Central memory CD8-positive, alpha-beta T cell (primary cell): Measurements from ENCODE around the gene C22orf42.
"Not testable (repeated sequence)": the region's sequence is repeated elsewhere in the genome, so short reads cannot be mapped to it uniquely, and the experiment has no call there.

Source experiments
- ATAC-seq: fragments of 150-1000 bp; cut with Tn5 transposase; replicated peaks from 2 replicates; pipeline ENCODE4 v1.10.0; 2022; ENCODE audit warnings: mild to moderate bottlenecking, moderate FRiP score, moderate number of reproducible peaks; ENCODE audit not compliant: poor library complexity, severe bottlenecking; ENCODE audit errors: extremely low read depth
- DNase-seq, 2 donors: peaks; one replicate each; pipeline ENCODE4 v3.0.0; 2021; ENCODE audit warnings: low spot score in 2 of 2
- H3K27ac Mint-ChIP-seq: one replicate; pipeline ENCODE4 v1.8.0; 2022; ENCODE audit warnings: low read depth, mild to moderate bottlenecking, moderate library complexity, mixed read lengths
- H3K27me3 Mint-ChIP-seq: one replicate; pipeline ENCODE4 v1.8.0; 2022; ENCODE audit warnings: mixed read lengths
- H3K36me3 Mint-ChIP-seq: one replicate; pipeline ENCODE4 v1.8.0; 2022; ENCODE audit warnings: mild to moderate bottlenecking, moderate library complexity, mixed read lengths; ENCODE audit not compliant: insufficient read depth
- H3K4me1 Mint-ChIP-seq: one replicate; pipeline ENCODE4 v1.8.0; 2022; ENCODE audit warnings: mixed read lengths
- H3K4me3 Mint-ChIP-seq: one replicate; pipeline ENCODE4 v1.8.0; 2022; ENCODE audit warnings: mild to moderate bottlenecking, moderate library complexity, mixed read lengths
- H3K9me3 Mint-ChIP-seq: one replicate; pipeline ENCODE4 v1.8.0; 2022; ENCODE audit warnings: mixed read lengths

C22orf42 gene

DNA sequence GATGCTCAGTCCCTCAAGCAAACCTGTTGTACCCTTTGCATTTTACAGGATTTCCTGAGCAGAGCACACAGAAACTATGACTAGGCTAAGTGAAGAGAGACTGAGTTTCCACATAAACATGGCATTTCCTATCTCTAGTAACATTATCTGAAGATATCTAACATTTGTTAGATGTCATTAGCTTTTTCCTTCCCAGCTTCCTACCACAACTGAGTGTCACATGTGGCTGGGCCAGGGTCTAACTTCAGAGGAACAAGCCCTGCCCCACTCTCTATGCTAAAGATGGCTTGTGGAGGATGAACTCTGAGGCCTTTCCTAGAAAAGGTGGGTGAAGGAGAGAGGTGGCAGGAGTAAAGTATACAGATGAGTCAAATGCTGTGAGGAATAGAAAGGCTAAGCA, 16.5 kb downstream of the C22orf42 start:
- H3K4me3 Mint-ChIP-seq = no peak overlapping the region
- H3K27ac Mint-ChIP-seq = peak overlapping the region; percentile 45
- ATAC-seq (no peak), DNase-seq (no peak)
- peaks cover 9% of the 10 kb centered on the region for H3K36me3 Mint-ChIP-seq
- H3K4me1 Mint-ChIP-seq = peaks cover 20% of the 10 kb centered on the region
- no peaks in the 10 kb centered on the region for H3K27me3 Mint-ChIP-seq
- peaks cover 4% of the 10 kb centered on the region for H3K9me3 Mint-ChIP-seq

DNA sequence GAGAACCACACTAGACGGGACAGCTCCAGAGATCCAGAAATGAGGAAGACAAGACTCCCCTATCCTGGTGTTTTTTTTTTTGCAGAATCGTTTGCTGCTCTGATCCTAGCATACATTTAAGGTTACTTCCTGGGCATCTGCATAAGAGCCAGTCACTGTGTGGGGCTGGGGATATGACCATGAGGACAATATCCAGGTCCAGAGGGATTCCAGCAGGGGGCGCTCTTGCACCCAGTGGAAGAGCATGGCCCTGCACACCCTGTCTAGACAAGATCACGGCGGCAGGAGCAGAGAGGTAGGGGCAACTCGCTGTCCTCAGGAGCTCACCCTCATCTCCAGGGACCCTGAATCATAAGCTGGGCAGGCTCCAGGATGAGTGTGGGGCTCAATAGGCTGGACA, 18.4 kb downstream of the C22orf42 start:
- Mint-ChIP-seq H3K36me3 (peaks cover 11% of the 10 kb centered on the region), H3K4me1 (peaks cover 24% of the 10 kb centered on the region)
- H3K27ac Mint-ChIP-seq, DNase-seq, ATAC-seq, H3K9me3 Mint-ChIP-seq, H3K4me3 Mint-ChIP-seq, H3K27me3 Mint-ChIP-seq: not testable (repeated sequence)

DNA sequence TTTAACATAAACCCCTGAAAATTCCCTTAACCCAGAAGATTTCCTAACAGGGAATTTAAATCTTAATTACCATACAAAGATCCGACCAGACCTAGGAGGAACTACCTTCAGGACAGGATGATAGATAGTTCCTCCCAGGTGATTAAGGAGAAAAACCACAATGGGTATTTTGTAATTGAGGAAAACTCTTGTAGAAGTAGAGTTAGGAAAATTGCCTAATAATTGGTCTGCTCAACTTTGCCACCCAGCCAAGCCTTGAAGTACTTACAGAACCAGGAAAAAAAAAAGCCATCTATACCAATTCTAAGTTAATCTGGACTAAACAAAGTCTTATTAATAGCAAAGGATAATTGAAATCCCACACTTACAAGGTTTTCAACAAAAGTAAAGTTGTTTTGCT, 20.5 kb downstream of the C22orf42 start:
- peaks cover 20% of the 10 kb centered on the region for H3K4me1 Mint-ChIP-seq
- not testable (repeated sequence) for H3K9me3 Mint-ChIP-seq, ATAC-seq, H3K27me3 Mint-ChIP-seq, DNase-seq
- H3K27ac Mint-ChIP-seq = peak overlapping the region; percentile 89
- H3K36me3 Mint-ChIP-seq = peaks cover 11% of the 10 kb centered on the region
- peak overlapping the region; percentile 82 for H3K4me3 Mint-ChIP-seq

DNA sequence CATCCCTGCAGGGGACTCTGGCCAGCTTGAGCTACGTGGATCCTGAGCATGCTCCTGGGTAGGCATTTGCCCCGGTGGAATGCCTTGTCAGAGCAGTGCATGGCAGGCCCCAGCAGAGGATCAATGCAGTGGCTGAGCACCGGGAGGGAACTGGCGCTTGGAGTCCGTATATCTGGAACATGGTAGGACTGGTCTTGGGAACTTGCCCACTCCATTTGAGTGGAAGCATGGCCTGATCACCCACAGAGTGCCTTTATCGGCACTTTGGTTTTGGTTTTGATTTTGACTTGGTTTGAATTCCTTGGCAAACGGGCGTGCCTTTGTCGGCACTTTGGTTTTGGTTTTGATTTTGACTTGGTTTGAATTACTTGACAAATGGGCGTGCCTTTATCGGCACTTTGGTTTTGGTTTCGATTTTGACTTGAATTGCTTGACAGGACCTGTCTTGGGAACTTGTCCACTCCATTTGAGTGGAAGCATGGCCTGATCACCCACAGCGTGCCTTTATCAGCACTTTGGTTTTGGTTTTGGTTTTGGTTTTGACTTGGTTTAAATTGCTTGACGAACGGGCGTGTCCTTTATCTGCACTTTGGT, 21.3 kb downstream of the C22orf42 start:
- DNase-seq (peak in 1 of 2 donors; percentile 48), ATAC-seq (peak; percentile 75)
- not testable (repeated sequence) for H3K9me3 Mint-ChIP-seq, H3K27me3 Mint-ChIP-seq
- Mint-ChIP-seq H3K4me3 (peak overlapping the region; percentile 82), H3K36me3 (peaks cover 11% of the 10 kb centered on the region), H3K27ac (peak overlapping the region; percentile 89), H3K4me1 (peaks cover 17% of the 10 kb centered on the region)

DNA sequence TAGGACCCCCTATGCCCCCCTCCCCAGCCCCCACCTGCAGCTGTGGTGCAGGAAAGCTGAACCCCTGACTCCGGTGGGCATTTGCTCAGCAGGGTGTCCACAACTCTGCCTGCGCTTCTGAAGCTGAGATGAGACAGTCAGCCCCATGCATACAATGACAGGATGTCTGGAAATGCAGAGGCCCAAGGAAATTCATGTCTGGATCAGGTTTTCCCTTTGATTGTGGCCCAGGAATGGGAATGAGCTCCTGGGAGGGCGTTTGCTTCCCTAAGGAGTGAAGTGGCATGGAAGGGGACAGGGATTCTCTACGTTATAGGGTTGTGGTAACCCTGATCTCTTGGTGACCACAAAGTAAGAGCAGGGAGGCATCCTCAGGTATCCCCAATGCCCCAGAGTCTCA, 22.2 kb downstream of the C22orf42 start:
- DNase-seq, H3K27me3 Mint-ChIP-seq, H3K9me3 Mint-ChIP-seq, ATAC-seq, H3K4me3 Mint-ChIP-seq, H3K27ac Mint-ChIP-seq: not testable (repeated sequence)
- peaks cover 11% of the 10 kb centered on the region for H3K36me3 Mint-ChIP-seq
- H3K4me1 Mint-ChIP-seq = peaks cover 14% of the 10 kb centered on the region

DNA sequence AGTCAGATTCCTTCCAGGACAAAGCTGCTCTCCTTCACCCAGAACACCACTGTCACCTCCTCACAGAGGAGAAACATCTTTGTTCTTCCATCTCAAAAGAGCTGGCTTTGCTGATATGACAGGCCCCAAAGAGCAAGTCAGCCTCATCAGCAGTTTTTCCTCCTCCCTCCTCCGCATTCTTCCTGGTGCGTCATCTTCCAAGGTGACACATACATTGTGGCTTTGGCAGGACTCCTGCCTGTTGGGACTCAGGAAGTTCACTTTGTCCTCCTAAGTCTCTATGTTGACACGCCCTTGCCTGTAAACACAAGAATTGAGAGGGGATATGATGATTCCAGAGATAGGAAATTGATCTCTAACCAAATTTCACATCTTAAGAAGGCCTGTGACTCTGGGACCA, 23.1 kb downstream of the C22orf42 start:
- H3K27ac Mint-ChIP-seq, H3K9me3 Mint-ChIP-seq, H3K4me3 Mint-ChIP-seq, DNase-seq, ATAC-seq, H3K27me3 Mint-ChIP-seq: not testable (repeated sequence)
- peaks cover 11% of the 10 kb centered on the region for H3K36me3 Mint-ChIP-seq
- peaks cover 12% of the 10 kb centered on the region for H3K4me1 Mint-ChIP-seq

DNA sequence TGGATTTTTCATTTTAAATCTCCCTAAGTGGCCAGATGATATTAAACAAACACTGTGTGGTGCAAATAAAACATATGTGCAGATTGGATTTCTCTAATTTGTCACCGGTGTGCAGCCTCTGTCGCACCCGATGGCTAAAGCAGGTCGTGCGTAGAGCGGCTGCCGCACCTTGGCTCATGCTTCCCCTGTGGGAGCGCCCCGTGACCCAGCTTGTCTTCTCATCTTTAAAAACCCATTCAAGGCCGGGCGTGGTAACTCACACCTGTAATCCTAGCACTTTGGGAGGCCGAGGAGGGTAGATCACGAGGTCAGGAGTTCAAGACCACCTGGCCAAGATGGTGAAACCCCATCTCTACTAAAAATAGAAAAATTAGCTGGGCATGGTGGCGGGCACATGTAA, 24.3 kb downstream of the C22orf42 start:
- Mint-ChIP-seq H3K4me1 (peaks cover 12% of the 10 kb centered on the region), H3K36me3 (peaks cover 11% of the 10 kb centered on the region)
- not testable (repeated sequence) for H3K27ac Mint-ChIP-seq, ATAC-seq, H3K4me3 Mint-ChIP-seq, H3K27me3 Mint-ChIP-seq, H3K9me3 Mint-ChIP-seq, DNase-seq

DNA sequence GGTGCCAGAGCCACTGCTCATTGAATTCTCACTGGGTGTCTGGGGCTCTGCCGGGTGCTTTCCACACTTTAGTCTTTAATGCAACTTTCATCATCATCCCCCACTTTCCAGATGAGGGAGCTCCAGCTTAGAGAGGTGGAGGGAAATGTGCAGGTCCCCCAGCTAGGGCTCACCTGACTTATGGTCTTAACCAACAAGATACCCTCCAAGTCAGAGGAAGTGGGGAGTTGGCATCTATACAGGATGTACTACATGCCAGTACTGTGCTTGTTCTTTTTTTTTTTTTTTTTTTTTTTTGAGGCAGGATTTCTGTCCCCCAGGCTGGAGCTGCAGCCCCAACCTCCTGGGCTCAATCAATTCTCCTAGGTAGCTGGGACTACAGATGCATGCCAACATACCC, 26.3 kb downstream of the C22orf42 start:
- no peaks in the 10 kb centered on the region for H3K9me3 Mint-ChIP-seq
- ATAC-seq (no peak), DNase-seq (no peak)
- H3K4me1 Mint-ChIP-seq = peaks cover 6% of the 10 kb centered on the region
- H3K4me3 Mint-ChIP-seq = no peak overlapping the region
- peaks cover 3% of the 10 kb centered on the region for H3K36me3 Mint-ChIP-seq
- no peaks in the 10 kb centered on the region for H3K27me3 Mint-ChIP-seq
- no peak overlapping the region for H3K27ac Mint-ChIP-seq

DNA sequence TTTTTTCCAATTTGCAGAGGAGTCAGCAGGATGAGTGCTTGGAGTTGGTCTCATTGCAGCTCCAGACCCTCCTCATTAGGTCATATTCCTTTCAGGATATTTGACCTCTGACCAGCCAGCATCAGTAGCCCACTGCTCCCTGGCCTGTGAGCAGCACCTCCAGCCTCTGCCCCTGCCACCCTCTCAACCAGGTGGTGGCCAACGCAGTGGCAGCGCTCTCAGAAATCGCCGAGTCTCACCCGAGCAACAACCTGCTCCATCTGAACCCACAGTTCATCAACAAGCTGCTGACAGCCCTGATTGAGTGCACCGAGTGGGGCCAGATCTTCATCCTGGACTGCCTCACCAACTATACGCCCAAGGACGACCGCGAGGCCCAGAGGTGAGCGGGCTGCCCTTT, 27.0 kb downstream of the C22orf42 start:
- H3K9me3 Mint-ChIP-seq = no peaks in the 10 kb centered on the region
- H3K27me3 Mint-ChIP-seq = no peaks in the 10 kb centered on the region
- H3K4me1 Mint-ChIP-seq = no peaks in the 10 kb centered on the region
- H3K4me3 Mint-ChIP-seq = no peak overlapping the region
- ATAC-seq = no peak
- no peak overlapping the region for H3K27ac Mint-ChIP-seq
- H3K36me3 Mint-ChIP-seq = no peaks in the 10 kb centered on the region
- DNase-seq = no peak

DNA sequence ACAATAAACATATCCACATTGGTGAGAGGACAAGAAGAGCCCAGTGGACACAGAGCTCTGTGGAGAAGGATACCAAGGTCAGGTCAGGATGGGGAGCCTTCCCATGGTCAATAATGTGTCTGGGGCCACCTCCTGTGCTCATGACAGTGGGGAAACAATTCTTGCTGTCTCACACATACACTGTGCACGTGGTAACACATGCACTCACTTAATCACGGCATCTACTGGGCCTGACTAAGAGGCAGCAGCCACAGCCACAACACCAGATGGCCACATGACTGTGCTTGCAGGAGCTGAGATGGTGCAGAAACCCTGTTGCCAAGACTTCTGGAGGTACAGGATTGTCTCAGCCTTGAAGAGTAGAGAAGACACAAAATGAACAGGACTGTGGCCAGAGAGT, 28.6 kb downstream of the C22orf42 start:
- no peak overlapping the region for H3K27ac Mint-ChIP-seq
- H3K4me3 Mint-ChIP-seq = no peak overlapping the region
- no peaks in the 10 kb centered on the region for H3K9me3 Mint-ChIP-seq
- no peaks in the 10 kb centered on the region for H3K27me3 Mint-ChIP-seq
- no peaks in the 10 kb centered on the region for H3K4me1 Mint-ChIP-seq
- DNase-seq = no peak
- ATAC-seq = no peak
- H3K36me3 Mint-ChIP-seq = no peaks in the 10 kb centered on the region

DNA sequence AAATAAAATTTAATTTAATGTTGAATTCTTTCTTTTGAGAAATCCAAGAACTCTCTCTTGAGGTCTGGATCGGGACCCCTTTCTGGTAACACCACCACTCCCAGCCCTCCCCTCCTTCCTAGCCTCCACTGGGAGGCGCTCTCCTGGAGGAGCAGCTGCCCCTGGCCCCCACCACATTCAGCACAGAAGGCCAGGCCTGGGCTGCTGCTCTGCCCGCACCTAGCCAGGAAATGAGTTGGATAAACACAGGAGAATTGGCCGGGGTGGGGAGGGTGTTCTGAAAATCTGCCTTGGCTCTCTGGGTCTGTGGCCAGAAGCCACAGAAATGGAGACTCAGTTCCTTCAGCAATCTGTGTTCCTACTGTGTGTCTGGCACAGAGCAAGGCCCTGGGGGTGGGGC, 31.2 kb downstream of the C22orf42 start:
- Mint-ChIP-seq H3K36me3 (no peaks in the 10 kb centered on the region), H3K27me3 (no peaks in the 10 kb centered on the region), H3K27ac (no peak overlapping the region), H3K4me1 (no peaks in the 10 kb centered on the region), H3K4me3 (no peak overlapping the region), H3K9me3 (no peaks in the 10 kb centered on the region)
- DNase-seq (no peak), ATAC-seq (no peak)

DNA sequence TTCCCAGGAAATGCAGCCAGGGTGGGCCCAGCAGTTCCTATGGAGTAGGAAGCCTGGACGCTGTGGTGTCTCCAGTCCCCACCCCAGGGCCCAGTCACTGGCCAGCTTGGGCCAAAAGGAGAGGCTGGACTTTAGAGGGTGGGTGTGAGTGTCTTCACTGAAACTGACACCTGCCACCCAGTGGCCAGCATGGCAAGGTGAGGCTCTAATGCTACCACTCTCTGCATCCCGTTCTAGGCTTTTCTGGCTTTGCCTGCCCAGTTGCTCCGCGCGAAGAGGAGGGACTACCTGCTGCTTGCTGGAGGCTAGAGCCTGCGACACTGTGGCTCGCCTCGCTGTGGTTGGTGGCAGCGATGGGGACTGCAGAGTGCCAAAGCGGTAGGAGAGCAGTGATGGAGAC, 35.4 kb downstream of the C22orf42 start:
- Mint-ChIP-seq H3K27me3 (peaks cover 12% of the 10 kb centered on the region), H3K4me3 (no peak overlapping the region), H3K4me1 (no peaks in the 10 kb centered on the region), H3K36me3 (peaks cover 2% of the 10 kb centered on the region), H3K9me3 (no peaks in the 10 kb centered on the region), H3K27ac (no peak overlapping the region)
- DNase-seq (no peak), ATAC-seq (no peak)

DNA sequence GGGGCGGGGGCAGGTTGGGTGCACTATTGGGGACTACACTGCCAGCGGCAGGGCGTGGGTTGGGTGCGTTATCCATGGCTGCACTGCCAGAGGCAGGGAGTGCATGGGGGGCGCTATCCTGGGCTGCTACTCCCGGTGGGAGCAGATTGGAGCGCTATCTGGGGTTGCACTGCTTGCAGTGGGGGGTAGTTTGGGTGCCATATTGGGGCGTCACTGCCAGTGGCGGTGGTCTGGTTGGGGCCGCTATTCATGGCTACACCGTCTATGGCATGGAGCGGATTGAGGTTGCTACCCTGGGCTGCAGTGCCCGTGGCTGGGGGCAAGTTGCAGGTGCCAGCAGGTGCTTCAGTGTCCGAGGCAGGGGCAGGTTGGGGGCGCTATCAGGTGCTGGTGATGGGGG, 36.2 kb downstream of the C22orf42 start:
- ATAC-seq = no peak
- H3K36me3 Mint-ChIP-seq = peaks cover 2% of the 10 kb centered on the region
- no peaks in the 10 kb centered on the region for H3K9me3 Mint-ChIP-seq
- peaks cover 12% of the 10 kb centered on the region for H3K27me3 Mint-ChIP-seq
- no peak overlapping the region for H3K4me3 Mint-ChIP-seq
- no peak overlapping the region for H3K27ac Mint-ChIP-seq
- H3K4me1 Mint-ChIP-seq = no peaks in the 10 kb centered on the region
- DNase-seq = no peak

DNA sequence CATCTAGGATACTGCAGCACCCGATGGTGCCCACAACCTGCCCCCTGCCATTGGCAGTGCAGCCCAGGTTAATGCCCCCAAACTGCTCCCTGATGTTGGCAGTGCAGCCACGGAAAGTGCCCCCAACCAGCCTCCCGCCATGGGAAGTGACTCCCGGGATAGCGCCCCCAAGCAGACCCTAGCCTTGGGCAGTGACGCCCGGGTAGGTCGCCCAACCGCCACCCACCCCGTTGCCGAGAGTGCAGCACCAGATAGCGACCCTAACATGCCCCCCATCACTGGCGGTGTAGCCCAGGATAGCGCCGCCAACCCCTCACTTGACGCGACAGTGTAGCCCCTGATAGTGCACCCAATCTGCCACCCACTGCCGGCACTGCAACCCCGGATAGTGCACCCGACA, 38.5 kb downstream of the C22orf42 start:
- Mint-ChIP-seq H3K27ac (no peak overlapping the region), H3K9me3 (no peaks in the 10 kb centered on the region), H3K36me3 (peaks cover 2% of the 10 kb centered on the region), H3K4me3 (no peak overlapping the region), H3K27me3 (peaks cover 24% of the 10 kb centered on the region), H3K4me1 (no peaks in the 10 kb centered on the region)
- DNase-seq (no peak), ATAC-seq (no peak)
